Fibroblast of the aortic adventitia (primary cell): ENCODE measurements around the gene EXOC6B. TPM values are rescaled to one million over a fixed set of nuclear protein-coding genes. Genes with fewer than 3 reads are reported as not detected.
A peak's percentile ranks its signal among the peaks of the same experiment; 100 is the strongest.

Experiments used
- DNase-seq: peaks from one replicate; pipeline ENCODE4 v3.0.0-alpha.2; 2010; ENCODE audit warnings: low read depth
- H3K4me3 ChIP-seq: 2 replicates; pipeline ENCODE4 v1.5.1; 2011; ENCODE audit warnings: low read depth, mild to moderate bottlenecking, control low read depth, low read length, moderate library complexity
- total RNA-seq: library from RNA; depleted of rRNA; stranded (reverse); fragments of >200 nt; gene quantifications from 2 replicates; pipeline ENCODE4 v1.2.3, GENCODE V29; 2012; ENCODE audit warnings: low replicate concordance
- TF ChIP-seq, protein P1 (sequence below): IDR thresholded peaks from 2 replicates; pipeline ENCODE4 v1.5.1; 2011; ENCODE audit warnings: mild to moderate bottlenecking, low read length, control low read depth, inconsistent platforms; ENCODE audit not compliant: insufficient read depth

Gene EXOC6B
- total RNA-seq, 1 donor, result 30.2 TPM

DNA sequence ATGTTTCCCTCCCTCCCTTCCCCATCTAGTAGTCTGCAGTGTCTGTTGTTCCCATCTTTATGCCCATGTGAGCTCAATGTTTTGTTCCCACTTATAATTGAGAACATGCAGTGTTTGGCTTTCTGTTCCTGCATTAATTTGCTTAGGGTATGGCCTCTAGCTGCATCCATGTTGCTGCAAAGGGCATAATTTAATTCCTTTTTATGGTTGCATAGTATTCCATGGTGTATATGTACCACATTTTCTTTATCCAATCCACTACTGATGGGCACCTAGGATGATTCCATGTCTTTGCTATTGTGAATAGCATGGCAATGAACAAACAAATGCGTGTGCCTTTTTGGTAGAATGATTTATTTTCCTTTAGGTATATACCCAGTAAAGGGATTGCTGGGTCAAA is 617.6 kb downstream of the EXOC6B start:
- TF ChIP-seq, protein P1, sequence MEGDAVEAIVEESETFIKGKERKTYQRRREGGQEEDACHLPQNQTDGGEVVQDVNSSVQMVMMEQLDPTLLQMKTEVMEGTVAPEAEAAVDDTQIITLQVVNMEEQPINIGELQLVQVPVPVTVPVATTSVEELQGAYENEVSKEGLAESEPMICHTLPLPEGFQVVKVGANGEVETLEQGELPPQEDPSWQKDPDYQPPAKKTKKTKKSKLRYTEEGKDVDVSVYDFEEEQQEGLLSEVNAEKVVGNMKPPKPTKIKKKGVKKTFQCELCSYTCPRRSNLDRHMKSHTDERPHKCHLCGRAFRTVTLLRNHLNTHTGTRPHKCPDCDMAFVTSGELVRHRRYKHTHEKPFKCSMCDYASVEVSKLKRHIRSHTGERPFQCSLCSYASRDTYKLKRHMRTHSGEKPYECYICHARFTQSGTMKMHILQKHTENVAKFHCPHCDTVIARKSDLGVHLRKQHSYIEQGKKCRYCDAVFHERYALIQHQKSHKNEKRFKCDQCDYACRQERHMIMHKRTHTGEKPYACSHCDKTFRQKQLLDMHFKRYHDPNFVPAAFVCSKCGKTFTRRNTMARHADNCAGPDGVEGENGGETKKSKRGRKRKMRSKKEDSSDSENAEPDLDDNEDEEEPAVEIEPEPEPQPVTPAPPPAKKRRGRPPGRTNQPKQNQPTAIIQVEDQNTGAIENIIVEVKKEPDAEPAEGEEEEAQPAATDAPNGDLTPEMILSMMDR, result no peak
- no peak overlapping the region for H3K4me3 ChIP-seq
- no peak for DNase-seq

DNA sequence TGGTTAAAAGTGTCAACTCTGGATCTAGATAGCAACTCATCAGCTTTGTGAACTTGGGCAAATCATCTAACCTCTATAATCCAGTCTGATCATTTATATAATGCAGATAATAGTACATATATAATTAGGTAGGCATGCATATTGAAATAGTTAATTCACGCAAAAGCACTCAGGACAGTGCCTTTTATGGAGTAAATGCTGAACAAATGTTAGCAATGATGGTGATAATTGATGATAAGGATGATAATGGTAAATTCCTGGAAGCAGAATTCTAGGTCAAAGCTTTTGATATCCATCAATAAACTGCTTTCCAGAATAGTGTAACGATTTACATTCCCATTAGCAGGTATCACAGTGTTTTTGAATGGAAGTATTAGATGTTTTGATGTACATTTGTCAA is 618.5 kb downstream of the EXOC6B start:
- TF ChIP-seq, protein P1, result no peak
- H3K4me3 ChIP-seq, result no peak overlapping the region
- DNase-seq, result no peak

DNA sequence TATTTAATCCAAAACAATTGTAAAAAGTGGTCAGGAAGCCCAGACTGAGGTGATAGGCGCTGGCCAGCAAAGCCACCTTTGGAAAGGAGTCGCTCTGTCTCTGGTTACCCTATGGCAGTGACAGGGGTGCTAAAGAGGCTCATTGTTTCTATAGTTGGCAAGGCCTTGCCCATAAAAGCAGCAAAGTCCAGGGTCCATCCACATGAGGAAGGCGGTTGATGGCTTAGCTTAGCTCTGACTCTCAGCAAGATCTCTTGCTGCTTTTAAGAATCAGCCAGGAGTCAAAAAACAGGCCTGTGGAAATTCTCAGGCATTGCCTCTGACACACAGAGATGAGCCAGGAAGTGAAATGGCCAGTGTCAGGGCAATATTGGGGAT is 620.3 kb downstream of the EXOC6B start:
- TF ChIP-seq, protein P1, result no peak
- DNase-seq, result no peak

DNA sequence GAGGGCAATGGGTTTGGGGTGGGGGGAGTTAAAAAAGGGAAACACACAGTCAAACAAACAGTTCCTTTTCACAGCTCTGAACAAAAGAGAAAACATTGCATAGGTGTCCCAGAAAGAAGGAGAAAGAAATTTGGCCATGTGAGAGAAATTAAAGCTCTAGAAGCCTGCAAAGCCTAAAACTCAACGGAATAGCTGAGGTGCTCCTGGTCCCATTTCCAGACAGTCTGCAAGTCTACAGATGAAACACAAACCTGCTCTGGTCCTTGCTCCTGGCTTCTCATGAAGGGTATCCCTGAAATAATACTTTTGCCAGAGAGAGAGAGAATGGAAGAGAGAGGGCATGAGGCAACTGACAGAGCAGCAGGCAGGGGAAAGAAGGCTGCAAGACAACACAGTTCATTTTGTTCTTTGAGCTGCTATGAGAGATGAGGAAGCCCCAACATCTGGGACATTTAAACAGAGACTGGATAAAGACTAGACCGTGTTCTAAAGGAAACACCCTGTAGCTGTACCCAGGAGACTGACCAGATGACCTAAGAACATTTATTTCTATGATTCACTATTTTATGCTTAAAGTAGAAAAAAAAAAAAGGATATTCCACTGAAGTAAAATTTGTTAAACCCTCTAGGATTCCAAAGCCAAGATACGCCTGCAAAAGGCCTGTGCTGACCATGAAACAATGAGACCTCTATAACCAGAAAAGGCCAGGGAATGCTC is 620.9 kb downstream of the EXOC6B start:
- peak; percentile 85 for DNase-seq
- TF ChIP-seq, protein P1, result no peak
- H3K4me3 ChIP-seq, result no peak overlapping the region

More for the DNA sequence above, 620.3 kb downstream of the EXOC6B start:
- no peak overlapping the region for H3K4me3 ChIP-seq

DNA sequence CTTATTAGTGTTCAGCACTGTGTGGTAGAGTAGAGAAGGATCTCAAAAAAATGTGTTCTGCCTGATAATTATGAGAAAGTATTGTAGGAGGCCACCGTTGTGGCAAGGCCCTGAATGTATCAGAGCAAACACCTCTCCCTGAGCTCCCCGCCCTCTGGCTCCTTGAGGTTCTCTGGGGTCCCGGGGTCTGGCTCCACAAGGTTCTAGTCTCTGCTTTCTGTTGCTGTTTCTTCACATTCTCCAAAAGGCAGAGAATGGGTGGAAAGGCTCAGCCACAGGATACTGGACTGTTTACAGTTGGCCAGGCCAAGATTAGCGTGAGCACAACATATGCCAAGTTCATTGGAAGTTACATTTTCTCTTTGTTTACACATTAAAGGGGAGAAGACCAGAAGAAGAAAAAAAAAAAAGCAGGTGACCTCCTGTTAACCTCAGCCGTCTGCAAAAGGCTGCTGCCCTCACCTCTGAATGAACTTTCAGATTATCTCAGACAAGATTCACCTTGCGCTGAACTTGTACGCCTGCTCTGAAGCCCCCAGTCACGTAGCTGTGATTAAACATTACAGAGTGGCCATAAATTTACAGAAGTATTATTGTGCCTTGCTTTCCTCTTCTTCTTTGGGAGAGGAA is 621.6 kb downstream of the EXOC6B start:
- no peak overlapping the region for H3K4me3 ChIP-seq
- peak; percentile 72 for DNase-seq
- TF ChIP-seq, protein P1, result no peak

DNA sequence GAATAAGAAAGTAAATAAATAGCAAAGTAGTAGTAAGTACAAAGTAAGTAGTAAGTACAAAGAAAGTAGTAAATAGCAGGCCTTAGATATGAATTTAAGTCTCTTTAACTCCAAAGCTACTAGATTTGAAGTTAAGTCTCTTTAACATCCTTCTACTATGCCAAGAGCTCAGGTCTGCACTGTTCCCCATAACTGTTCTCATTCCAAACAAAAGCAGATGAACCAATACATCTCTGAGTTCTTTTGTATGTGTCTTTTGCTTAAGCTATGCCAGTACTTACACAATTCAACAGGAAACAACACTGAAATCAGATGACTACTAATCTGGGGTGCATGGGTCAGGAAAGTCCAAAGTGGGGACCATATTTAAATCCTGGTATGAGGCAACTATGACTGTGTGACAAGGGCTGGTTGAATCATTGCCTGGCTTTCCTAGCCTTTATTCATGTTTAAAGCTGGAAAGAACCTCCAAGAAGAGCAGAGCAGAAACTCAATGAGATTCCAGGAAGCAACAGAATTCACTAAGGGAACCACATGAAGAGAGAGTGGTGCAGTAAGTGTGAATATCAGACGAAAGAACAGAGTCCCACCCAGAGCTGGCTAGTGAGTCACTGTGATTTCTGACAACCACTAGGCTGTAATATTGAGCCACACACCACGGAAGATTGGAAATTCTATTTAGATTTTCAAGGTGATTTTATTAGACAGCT is 627.1 kb downstream of the EXOC6B start:
- H3K4me3 ChIP-seq, result no peak overlapping the region
- TF ChIP-seq, protein P1, result peak; percentile 57
- DNase-seq, result peak; percentile 88
